Heart left ventricle (tissue), 16 donors: ENCODE data around the gene SLC5A12. TPM values are rescaled to one million over a fixed set of nuclear protein-coding genes. Genes with fewer than 3 reads are reported as not detected.

Experiments used
- ATAC-seq, 4 donors: fragments of 200-7000 bp; cut with Tn5 transposase; one replicate each; pipeline ENCODE4 v1.9.1; 2020 to 2022; ENCODE audit warnings: moderate library complexity in 4 of 4, mild to moderate bottlenecking in 3 of 4, moderate number of reproducible peaks in 1 of 4
- DNase-seq, 5 donors: peaks; one replicate each; pipeline ENCODE4 v3.0.0-alpha.2; 2020
- H3K27ac ChIP-seq, 12 donors: fragments of 200-600 bp; sonication (generic) in 4 of 12; one replicate each; pipeline versions ENCODE4 v1.5.0 to v1.8.0; 2016 to 2022; ENCODE audit warnings: mild to moderate bottlenecking in 2 of 12
- H3K27me3 ChIP-seq, 9 donors: fragments of 200-600 bp; sonication (generic) in 2 of 9; one replicate each; pipeline versions ENCODE4 v1.5.1 to v1.8.0; 2016 to 2022; ENCODE audit warnings: mild to moderate bottlenecking in 3 of 9
- H3K36me3 ChIP-seq, 9 donors: fragments of 200-600 bp; sonication (generic) in 2 of 9; one replicate each; pipeline versions ENCODE4 v1.5.0 to v1.8.0; 2018 to 2022; ENCODE audit warnings: mild to moderate bottlenecking in 2 of 9
- H3K4me1 ChIP-seq, 12 donors: fragments of 200-600 bp; sonication (generic) in 4 of 12; one replicate each; pipeline versions ENCODE4 v1.5.0 to v1.8.0; 2016 to 2022; ENCODE audit warnings: mild to moderate bottlenecking in 3 of 12
- H3K4me3 ChIP-seq, 12 donors: fragments of 200-600 bp; sonication (generic) in 4 of 12; one replicate each; pipeline versions ENCODE4 v1.5.0 to v1.8.0; 2017 to 2022; ENCODE audit warnings: mild to moderate bottlenecking in 9 of 12, moderate library complexity in 4 of 12
- H3K9me3 ChIP-seq, 12 donors: fragments of 200-600 bp; sonication (generic) in 4 of 12; one replicate each; pipeline versions ENCODE4 v1.5.0 to v1.8.0; 2016 to 2022; ENCODE audit warnings: mild to moderate bottlenecking in 1 of 12
- POLR2A ChIP-seq, 2 donors: fragments of 450-650 bp; IDR thresholded peaks; one replicate each; pipeline ENCODE4 v1.6.1; 2017; ENCODE audit warnings: antibody characterized with exemption in 2 of 2, mild to moderate bottlenecking in 2 of 2, moderate library complexity in 2 of 2
- WGBS, 4 donors: extraction: QIAGEN DNeasy Blood & Tissue Kit in 2 of 4; methylation state at CpG; one replicate each; pipeline versions ENCODE4 v1.1.5 to v1.1.7; 2013 to 2018; 5-methylcytosine and 5-hydroxymethylcytosine counted together
- intact Hi-C, 10 donors: fragments of 100-400 bp; cut with DNase I; formaldehyde crosslinking; loops; one replicate each; pipeline versions ENCODE4 v1.11.1 to v1.14.2; 2022
- polyA plus RNA-seq, 2 donors: library from polyadenylated mRNA; stranded (reverse); fragments of 200-250 nt; gene quantifications; one replicate each; pipeline ENCODE4 v1.2.3, GENCODE V29; 2013
- total RNA-seq, 9 donors: library from RNA; depleted of rRNA in 2 of 9; stranded (reverse); fragments of >200 nt in 2 of 9; fragmentation: NEBNext Ultra II Directional in 3 of 9; extraction: Animal tissue kit (Norgen Biotek cat#: 25700) in 3 of 9; gene quantifications; one replicate each; pipeline versions ENCODE4 v1.1.0 to v1.2.4, GENCODE V29; 2016 to 2023
- TF ChIP-seq, protein P1 (sequence below), 12 donors: fragments of 200-600 bp; sonication (generic) in 4 of 12; IDR thresholded peaks; one replicate each; pipeline versions ENCODE4 v1.5.0 to v1.8.0; 2018 to 2022; ENCODE audit warnings: antibody characterized with exemption in 12 of 12, mild to moderate bottlenecking in 5 of 12
- donor health status: ischemic (EF 13 %, LVEDD 7.1; RV severe dilation, severe dysfunction).
- donor health status: healthy with polysubstance abuse.
- donor health status: DM: no; HTN: yes; CAD: no.
- donor health status: DM: no; HTN: no; CAD: no.
- donor health status: ischemic (EF 25% LVEDD 6.9; RV normal size, moderate dysfunction).
- donor health status: ischemic (EF 25% LVEDD 5.7; RV mildly dilated, moderate dysfunction).
- donor health status: healthy.
- donor health status: DM: yes; HTN: yes; CAD: no.
- donor health status: ischemic (EF 35%, LVEDD 5.7; RV mildly dilated, moderate dysfunction).
- donor health status: nonischemic (EF 11% LVEDD 7.7; RV severe dilation, severe dysfunction).
- donor health status: DM: yes; HTN: yes; CAD: no.
- donor health status: PGD.
- donor health status: ischemic (EF 29% LVEDD 5.4; RV normal size, mild dysfunction).
- donor health status: nonischemic (EF 23%, LVEDD 6.1; RV moderate dilation, normal function).

SLC5A12 gene
- total and polyA plus RNA-seq, 11 donors, result 0.11 TPM; not detected in 10

DNA sequence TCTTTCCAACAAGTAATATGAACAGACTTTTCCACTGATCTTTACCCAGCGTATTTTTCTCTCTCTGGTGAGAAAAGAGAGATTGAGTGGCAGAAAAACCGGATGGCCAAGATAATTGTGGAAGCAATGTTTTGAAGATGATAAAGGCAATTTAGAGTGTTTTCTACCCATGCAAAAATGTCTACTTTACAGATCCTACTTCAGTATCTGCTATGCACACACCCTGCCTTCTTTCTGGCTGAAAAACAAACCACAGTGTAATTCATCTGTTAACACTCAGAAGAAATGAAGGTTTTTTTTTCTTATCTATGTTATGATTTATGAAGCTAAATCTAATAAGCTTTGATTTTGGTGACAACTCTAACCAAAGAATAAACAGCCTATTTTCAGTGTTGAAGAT, 56.8 kb downstream of the SLC5A12 start:
- no peaks in the 10 kb centered on the region for H3K36me3 ChIP-seq
- no peak for DNase-seq
- no peak overlapping the region for H3K27ac ChIP-seq
- TF ChIP-seq, protein P1, sequence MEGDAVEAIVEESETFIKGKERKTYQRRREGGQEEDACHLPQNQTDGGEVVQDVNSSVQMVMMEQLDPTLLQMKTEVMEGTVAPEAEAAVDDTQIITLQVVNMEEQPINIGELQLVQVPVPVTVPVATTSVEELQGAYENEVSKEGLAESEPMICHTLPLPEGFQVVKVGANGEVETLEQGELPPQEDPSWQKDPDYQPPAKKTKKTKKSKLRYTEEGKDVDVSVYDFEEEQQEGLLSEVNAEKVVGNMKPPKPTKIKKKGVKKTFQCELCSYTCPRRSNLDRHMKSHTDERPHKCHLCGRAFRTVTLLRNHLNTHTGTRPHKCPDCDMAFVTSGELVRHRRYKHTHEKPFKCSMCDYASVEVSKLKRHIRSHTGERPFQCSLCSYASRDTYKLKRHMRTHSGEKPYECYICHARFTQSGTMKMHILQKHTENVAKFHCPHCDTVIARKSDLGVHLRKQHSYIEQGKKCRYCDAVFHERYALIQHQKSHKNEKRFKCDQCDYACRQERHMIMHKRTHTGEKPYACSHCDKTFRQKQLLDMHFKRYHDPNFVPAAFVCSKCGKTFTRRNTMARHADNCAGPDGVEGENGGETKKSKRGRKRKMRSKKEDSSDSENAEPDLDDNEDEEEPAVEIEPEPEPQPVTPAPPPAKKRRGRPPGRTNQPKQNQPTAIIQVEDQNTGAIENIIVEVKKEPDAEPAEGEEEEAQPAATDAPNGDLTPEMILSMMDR (IDR thresholded peaks at IDR 0.05), result no peak
- no peak for TF ChIP-seq POLR2A (IDR thresholded peaks at IDR 0.05)
- intact Hi-C loops, result no loop called here
- ATAC-seq, result no peak
- no peak overlapping the region for H3K4me3 ChIP-seq
- H3K4me1 ChIP-seq, result no peaks in the 10 kb centered on the region
- H3K27me3 ChIP-seq, result no peaks in the 10 kb centered on the region
- 51 to 67% (median 61%) methylated on average over 2 of the region's 2 CpGs for WGBS, 4 donors
- H3K9me3 ChIP-seq, result no peaks in the 10 kb centered on the region

DNA sequence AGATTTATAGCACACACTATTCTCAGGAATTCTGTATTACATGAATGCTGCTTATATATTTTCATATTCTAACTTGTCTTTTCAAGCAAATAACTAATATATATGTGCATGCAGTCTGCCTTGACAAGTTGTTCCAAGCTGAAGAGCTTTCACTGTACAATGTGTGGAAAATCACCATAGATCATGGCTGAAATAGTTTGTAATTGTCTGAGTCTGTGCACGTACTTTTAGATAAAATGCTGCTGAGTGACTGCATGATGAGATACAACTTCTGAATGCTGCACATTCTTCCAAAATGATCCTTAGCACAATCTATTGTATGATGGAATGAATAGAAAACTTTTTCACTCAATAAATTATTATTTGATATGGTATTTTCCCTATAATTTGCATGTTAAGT, 58.9 kb downstream of the SLC5A12 start:
- Histone ChIP-seq H3K9me3 (no peaks in the 10 kb centered on the region), H3K36me3 (no peaks in the 10 kb centered on the region), H3K27ac (no peak overlapping the region), H3K27me3 (no peaks in the 10 kb centered on the region), H3K4me1 (no peaks in the 10 kb centered on the region), H3K4me3 (no peak overlapping the region)
- TF ChIP-seq, protein P1 (IDR thresholded peaks at IDR 0.05), result no peak
- no peak for TF ChIP-seq POLR2A (IDR thresholded peaks at IDR 0.05)
- intact Hi-C loops, result no loop called here
- DNase-seq (no peak), ATAC-seq (no peak)
- WGBS, 4 donors, result 22 to 42% (median 27%) methylated on average over 1 of the region's 1 CpG

DNA sequence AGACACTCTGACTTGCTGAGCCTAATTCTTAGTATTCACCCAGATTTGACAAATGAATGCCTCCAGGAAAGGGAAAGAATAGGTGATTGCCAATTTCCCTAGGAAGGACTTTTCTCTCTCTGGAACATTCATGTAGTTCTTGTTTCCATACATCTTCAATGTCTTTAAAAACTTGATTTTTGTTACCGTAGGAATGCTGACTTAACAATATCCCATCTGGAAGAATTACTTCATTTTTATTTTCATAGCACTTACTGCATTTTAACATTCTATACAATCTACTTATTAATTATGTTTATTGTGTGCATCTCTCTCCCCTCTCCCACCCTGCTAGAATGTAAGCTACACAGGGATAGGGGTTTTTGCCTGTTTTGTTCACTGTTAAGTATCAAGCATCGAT, 66.6 kb downstream of the SLC5A12 start:
- DNase-seq, result no peak
- WGBS, 4 donors, result 86 to 91% (median 89%) methylated on average over 2 of the region's 2 CpGs

DNA sequence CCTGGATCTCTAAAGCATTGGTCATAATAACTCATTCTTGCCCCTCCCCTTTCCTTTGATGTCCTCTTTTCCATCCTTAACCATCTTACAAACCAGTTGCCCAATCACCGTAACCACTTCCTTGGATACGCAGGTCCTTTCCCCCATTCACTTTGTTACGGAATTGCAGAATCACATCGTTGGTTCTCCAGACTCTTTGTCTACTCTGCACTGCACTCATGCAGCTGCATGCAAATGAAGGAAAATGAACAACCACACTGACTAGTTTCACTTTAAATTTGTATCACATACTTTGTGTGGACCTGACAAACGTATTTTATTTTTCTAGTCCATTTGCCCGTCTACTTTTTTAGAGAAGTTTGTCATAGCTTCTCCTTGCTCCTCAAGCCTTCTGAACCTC, 69.9 kb downstream of the SLC5A12 start:
- TF ChIP-seq, protein P1 (IDR thresholded peaks at IDR 0.05), result no peak
- no peak for TF ChIP-seq POLR2A (IDR thresholded peaks at IDR 0.05)
- 85 to 89% (median 86%) methylated on average over 6 of the region's 6 CpGs for WGBS, 4 donors
- Histone ChIP-seq H3K4me1 (no peaks in the 10 kb centered on the region), H3K4me3 (no peak overlapping the region), H3K9me3 (no peaks in the 10 kb centered on the region), H3K27me3 (no peaks in the 10 kb centered on the region), H3K27ac (no peak overlapping the region), H3K36me3 (no peaks in the 10 kb centered on the region)
- intact Hi-C loops, result loop anchor here in 1 of 10 donors (10.0 kb wide), 1 partner anchor 357 kb away; no protein-coding TSS in a partner anchor
- no peak for ATAC-seq
- DNase-seq, result no peak

More for the DNA sequence above, 66.6 kb downstream of the SLC5A12 start:
- no peak for ATAC-seq
- no peak for TF ChIP-seq POLR2A (IDR thresholded peaks at IDR 0.05)
- TF ChIP-seq, protein P1 (IDR thresholded peaks at IDR 0.05), result no peak
- intact Hi-C loops, result loop anchor here in 1 of 10 donors (10.0 kb wide), 1 partner anchor 360 kb away; no protein-coding TSS in a partner anchor
- H3K27ac ChIP-seq, result no peak overlapping the region
- H3K4me1 ChIP-seq, result no peaks in the 10 kb centered on the region
- H3K36me3 ChIP-seq, result no peaks in the 10 kb centered on the region
- H3K4me3 ChIP-seq, result no peak overlapping the region
- H3K9me3 ChIP-seq, result no peaks in the 10 kb centered on the region
- no peaks in the 10 kb centered on the region for H3K27me3 ChIP-seq
